T47D (cell line): ENCODE results near the gene SRRT.
"Not testable (repeated sequence)": the region's sequence is repeated elsewhere in the genome, so short reads cannot be mapped to it uniquely, and the experiment has no call there.

Experiments
- DNase-seq, 2 experiments: peaks; one replicate each; pipeline versions ENCODE4 v3.0.0 to v3.0.0-alpha.2; 2011 to 2012; ENCODE audit warnings: low read depth in 1 of 2, low spot score in 1 of 2
- JUND ChIP-seq: IDR thresholded peaks from 2 replicates; pipeline ENCODE4 v1.6.1; 2012; ENCODE audit warnings: low read depth
- in situ Hi-C: cut with HindIII; loops from 2 replicates; pipeline ENCODE4 v1.10.0; 2016; ENCODE audit warnings: low sequenced_read_pairs, low pct_unique_long_range_greater_than_20kb

SRRT gene

GRCh38 chr7:100896732-100897608 is 22.1 kb downstream of the SRRT start:
- in situ Hi-C loops = no loop called here
- no peak for TF ChIP-seq JUND
- peak in 1 of 2 experiments; percentile 46 for DNase-seq

- in situ Hi-C loops = no loop called here
- DNase-seq = no peak
- no peak for TF ChIP-seq JUND
Observed at GRCh38 chr7:100897772-100898454, 23.0 kb downstream of the SRRT start.

GRCh38 chr7:100899432-100899831 is 24.5 kb downstream of the SRRT start:
- TF ChIP-seq JUND = no peak
- in situ Hi-C loops = no loop called here
- no peak for DNase-seq

- no peak for DNase-seq
- in situ Hi-C loops = no loop called here
- TF ChIP-seq JUND = no peak
Observed at GRCh38 chr7:100900978-100901377, 26.1 kb downstream of the SRRT start.

- in situ Hi-C loops = no loop called here
- no peak for DNase-seq
- TF ChIP-seq JUND = no peak
Observed at GRCh38 chr7:100901921-100902332, 27.0 kb downstream of the SRRT start.

GRCh38 chr7:100902638-100903037 is 27.7 kb downstream of the SRRT start:
- in situ Hi-C loops = no loop called here
- no peak for DNase-seq
- TF ChIP-seq JUND = no peak

- no peak for DNase-seq
- no peak for TF ChIP-seq JUND
- in situ Hi-C loops = no loop called here
Observed at GRCh38 chr7:100908512-100908911, 33.6 kb downstream of the SRRT start.

- DNase-seq, in situ Hi-C loops: not testable (repeated sequence)
Observed at GRCh38 chr7:100910443-100910842, 35.5 kb downstream of the SRRT start.

GRCh38 chr7:100911484-100911883 is 36.6 kb downstream of the SRRT start:
- no peak for DNase-seq
- in situ Hi-C loops = no loop called here
- no peak for TF ChIP-seq JUND

- DNase-seq = no peak
- in situ Hi-C loops = no loop called here
- TF ChIP-seq JUND = no peak
Observed at GRCh38 chr7:100914208-100914878, 39.4 kb downstream of the SRRT start.

GRCh38 chr7:100914879-100915447 is 40.1 kb downstream of the SRRT start:
- in situ Hi-C loops = no loop called here
- no peak for TF ChIP-seq JUND
- DNase-seq = no peak

GRCh38 chr7:100919335-100919734 is 44.4 kb downstream of the SRRT start:
- DNase-seq, in situ Hi-C loops: not testable (repeated sequence)

- in situ Hi-C loops, DNase-seq: not testable (repeated sequence)
Observed at GRCh38 chr7:100919779-100920437, 45.0 kb downstream of the SRRT start.
